K562 (cell line): ENCODE measurements around the gene LY6G6D. TPM values are rescaled to one million over a fixed set of nuclear protein-coding genes. Genes with fewer than 3 reads are reported as not detected.

Experiments used
- E2F3 ChIP-seq: fragments of 250-450 bp; sonication (Bioruptor Pico); IDR thresholded peaks from 2 replicates; pipeline ENCODE4 v1.4.0; 2020; ENCODE audit warnings: mild to moderate bottlenecking
- EWSR1 ChIP-seq: fragments of 450-650 bp; IDR thresholded peaks from 2 replicates; pipeline ENCODE4 v1.6.1; 2018; ENCODE audit warnings: borderline replicate concordance, mild to moderate bottlenecking, low read depth, moderate library complexity; ENCODE audit not compliant: partially characterized antibody
- FOXA1 ChIP-seq: fragments of 450-650 bp; IDR thresholded peaks from 2 replicates; pipeline ENCODE4 v1.6.1; 2016; ENCODE audit warnings: mild to moderate bottlenecking, borderline replicate concordance
- FOXP1 ChIP-seq: sonication (generic); formaldehyde crosslinking; IDR thresholded peaks from 2 replicates; pipeline ENCODE4 v1.8.0; 2022; ENCODE audit warnings: mild to moderate bottlenecking, missing genetic modification reagents
- KLF6 ChIP-seq: fragments of 250-450 bp; sonication (Bioruptor Pico); IDR thresholded peaks from 2 replicates; pipeline ENCODE4 v1.4.0; 2020; ENCODE audit warnings: mild to moderate bottlenecking, moderate library complexity, borderline replicate concordance
- MCM5 ChIP-seq: fragments of 450-650 bp; IDR thresholded peaks from 2 replicates; pipeline ENCODE4 v1.6.1; 2016; ENCODE audit warnings: low read depth
- NFATC3 ChIP-seq: fragments of 450-650 bp; IDR thresholded peaks from 2 replicates; pipeline ENCODE4 v1.6.1; 2017; ENCODE audit warnings: mild to moderate bottlenecking
- PHB2 ChIP-seq: fragments of 450-650 bp; IDR thresholded peaks from 2 replicates; pipeline ENCODE4 v1.6.1; 2017; ENCODE audit warnings: low read depth
- PYGO2 ChIP-seq: fragments of 450-650 bp; IDR thresholded peaks from 2 replicates; pipeline ENCODE4 v1.6.1; 2016; ENCODE audit warnings: mild to moderate bottlenecking, missing genetic modification characterization, moderate library complexity, missing compliant biosample characterization
- ZFP1 ChIP-seq: fragments of 450-650 bp; formaldehyde crosslinking; IDR thresholded peaks from 2 replicates; pipeline ENCODE4 v1.4.0; 2020; ENCODE audit warnings: mild to moderate bottlenecking, mixed read lengths
- polyA plus RNA-seq, 8 experiments: library from polyadenylated mRNA; depleted of rRNA in 4 of 8; stranded (reverse) in 5 of 8; unstranded in 3 of 8; fragments of >200 nt; fragmentation: Nextera tagmentation in 2 of 8; fragmentation: Illumina TruSeq in 1 of 8; extraction: Ambion mirVana in 2 of 8; extraction: Trizol in 1 of 8; gene quantifications; 2 replicates each; pipeline versions ENCODE4 v1.2.1 to v1.2.3, GENCODE V29; 2011 to 2014; ENCODE audit warnings: inconsistent platforms in 1 of 8, missing spikeins in 1 of 8
- total RNA-seq, 7 experiments: library from RNA; depleted of rRNA in 6 of 7; stranded (reverse); fragments of >200 nt in 6 of 7; fragmentation: Illumina TruSeq in 2 of 7; extraction: Trizol in 2 of 7; gene quantifications; 2 replicates each; pipeline versions ENCODE4 v1.2.1 to v1.2.3, GENCODE V29; 2011 to 2021; ENCODE audit warnings: low replicate concordance in 1 of 7
- TF ChIP-seq, protein P1 (sequence below): fragments of 250-450 bp; sonication (Bioruptor Pico); IDR thresholded peaks from 2 replicates; pipeline ENCODE4 v1.5.0; 2022; ENCODE audit warnings: mild to moderate bottlenecking
- TF ChIP-seq, protein P2 (sequence below): sonication (generic); formaldehyde crosslinking; IDR thresholded peaks from 2 replicates; pipeline ENCODE4 v1.9.0; 2022; ENCODE audit warnings: mild to moderate bottlenecking, missing genetic modification reagents
- TF ChIP-seq, protein P3 (sequence below): fragments of 450-650 bp; formaldehyde crosslinking; IDR thresholded peaks from 2 replicates; pipeline ENCODE4 v1.4.0; 2020; ENCODE audit warnings: mild to moderate bottlenecking, moderate library complexity
- TF ChIP-seq, protein P4 (sequence below), 2 experiments: fragments of 450-650 bp in 1 of 2; IDR thresholded peaks; 2 replicates each; pipeline ENCODE4 v1.6.1; 2011 to 2017; ENCODE audit warnings: low read depth in 2 of 2, antibody characterized with exemption in 1 of 2, borderline replicate concordance in 1 of 2, low read length in 1 of 2, mild to moderate bottlenecking in 1 of 2, mixed read lengths in 1 of 2; ENCODE audit not compliant: control insufficient read depth in 1 of 2

LY6G6D gene
- total and polyA plus RNA-seq, 9 of the 15 experiments (the other 6 are each of a cell fraction or from before 2014, with no cell fraction given) = 0.30 to 0.38 TPM; not detected in 7

DNA sequence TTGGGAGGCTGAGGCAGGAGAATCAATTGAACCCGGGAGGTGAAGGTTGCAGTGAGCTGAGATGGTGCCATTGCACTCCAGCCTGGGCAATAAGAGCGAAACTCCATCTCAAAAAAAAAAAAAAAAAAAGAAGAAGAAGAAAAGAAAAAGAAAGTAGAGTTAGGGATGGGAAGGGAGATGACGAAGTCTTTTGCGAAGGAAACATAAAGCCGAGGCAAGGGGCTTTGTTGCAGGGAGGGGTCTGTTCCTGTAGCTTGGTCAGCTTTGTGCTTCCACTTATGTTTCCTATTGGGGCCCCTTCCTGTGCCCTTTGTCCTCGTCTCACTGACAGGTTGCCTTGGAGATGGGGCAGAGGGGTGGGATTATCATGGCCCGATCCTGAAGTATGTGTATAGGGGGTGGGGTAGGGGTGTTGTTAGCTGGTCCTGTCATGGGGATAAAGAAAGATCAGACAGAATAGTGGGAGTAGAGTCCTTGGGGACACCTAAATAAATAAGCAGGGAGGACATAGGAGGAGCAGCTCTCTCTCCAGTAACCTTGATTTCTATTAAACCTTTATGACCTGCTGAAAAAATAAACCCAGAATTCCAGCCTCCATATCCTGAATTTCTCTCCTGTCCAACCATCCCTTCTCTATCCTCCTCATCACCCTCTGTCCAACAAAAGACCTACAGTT is 22.3 kb downstream of the LY6G6D start (continued):
- TF ChIP-seq EWSR1 (no peak), ZFP1 (CRISPR knock-in tag) (no peak), FOXP1 (CRISPR knock-in tag) (0 out of 2 replicates have a peak, but pooled peaks have one; percentile 52), E2F3 (CRISPR knock-in tag) (peak; percentile 54; the same call in 1 of the 2 replicates), PHB2 (peak; percentile 65), PYGO2 (tag) (peak; percentile 14; the same call in 1 of the 2 replicates), FOXA1 (no peak), MCM5 (no peak), NFATC3 (0 out of 2 replicates have a peak, but pooled peaks have one; percentile 83), KLF6 (peak; percentile 17; the same call in 1 of the 2 replicates)
- TF ChIP-seq, protein P1, sequence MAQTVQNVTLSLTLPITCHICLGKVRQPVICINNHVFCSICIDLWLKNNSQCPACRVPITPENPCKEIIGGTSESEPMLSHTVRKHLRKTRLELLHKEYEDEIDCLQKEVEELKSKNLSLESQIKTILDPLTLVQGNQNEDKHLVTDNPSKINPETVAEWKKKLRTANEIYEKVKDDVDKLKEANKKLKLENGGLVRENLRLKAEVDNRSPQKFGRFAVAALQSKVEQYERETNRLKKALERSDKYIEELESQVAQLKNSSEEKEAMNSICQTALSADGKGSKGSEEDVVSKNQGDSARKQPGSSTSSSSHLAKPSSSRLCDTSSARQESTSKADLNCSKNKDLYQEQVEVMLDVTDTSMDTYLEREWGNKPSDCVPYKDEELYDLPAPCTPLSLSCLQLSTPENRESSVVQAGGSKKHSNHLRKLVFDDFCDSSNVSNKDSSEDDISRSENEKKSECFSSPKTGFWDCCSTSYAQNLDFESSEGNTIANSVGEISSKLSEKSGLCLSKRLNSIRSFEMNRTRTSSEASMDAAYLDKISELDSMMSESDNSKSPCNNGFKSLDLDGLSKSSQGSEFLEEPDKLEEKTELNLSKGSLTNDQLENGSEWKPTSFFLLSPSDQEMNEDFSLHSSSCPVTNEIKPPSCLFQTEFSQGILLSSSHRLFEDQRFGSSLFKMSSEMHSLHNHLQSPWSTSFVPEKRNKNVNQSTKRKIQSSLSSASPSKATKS = peak; percentile 45; the same call in 1 of the 2 replicates
- TF ChIP-seq, protein P2, sequence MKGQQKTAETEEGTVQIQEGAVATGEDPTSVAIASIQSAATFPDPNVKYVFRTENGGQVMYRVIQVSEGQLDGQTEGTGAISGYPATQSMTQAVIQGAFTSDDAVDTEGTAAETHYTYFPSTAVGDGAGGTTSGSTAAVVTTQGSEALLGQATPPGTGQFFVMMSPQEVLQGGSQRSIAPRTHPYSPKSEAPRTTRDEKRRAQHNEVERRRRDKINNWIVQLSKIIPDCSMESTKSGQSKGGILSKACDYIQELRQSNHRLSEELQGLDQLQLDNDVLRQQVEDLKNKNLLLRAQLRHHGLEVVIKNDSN (CRISPR knock-in tag) = no peak
- TF ChIP-seq, protein P3, sequence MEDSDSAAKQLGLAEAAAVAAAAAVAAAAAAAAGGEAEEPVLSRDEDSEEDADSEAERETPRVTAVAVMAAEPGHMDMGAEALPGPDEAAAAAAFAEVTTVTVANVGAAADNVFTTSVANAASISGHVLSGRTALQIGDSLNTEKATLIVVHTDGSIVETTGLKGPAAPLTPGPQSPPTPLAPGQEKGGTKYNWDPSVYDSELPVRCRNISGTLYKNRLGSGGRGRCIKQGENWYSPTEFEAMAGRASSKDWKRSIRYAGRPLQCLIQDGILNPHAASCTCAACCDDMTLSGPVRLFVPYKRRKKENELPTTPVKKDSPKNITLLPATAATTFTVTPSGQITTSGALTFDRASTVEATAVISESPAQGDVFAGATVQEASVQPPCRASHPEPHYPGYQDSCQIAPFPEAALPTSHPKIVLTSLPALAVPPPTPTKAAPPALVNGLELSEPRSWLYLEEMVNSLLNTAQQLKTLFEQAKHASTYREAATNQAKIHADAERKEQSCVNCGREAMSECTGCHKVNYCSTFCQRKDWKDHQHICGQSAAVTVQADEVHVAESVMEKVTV (CRISPR knock-in tag) = peak; percentile 34; the same call in 1 of the 2 replicates
- TF ChIP-seq, protein P4, sequence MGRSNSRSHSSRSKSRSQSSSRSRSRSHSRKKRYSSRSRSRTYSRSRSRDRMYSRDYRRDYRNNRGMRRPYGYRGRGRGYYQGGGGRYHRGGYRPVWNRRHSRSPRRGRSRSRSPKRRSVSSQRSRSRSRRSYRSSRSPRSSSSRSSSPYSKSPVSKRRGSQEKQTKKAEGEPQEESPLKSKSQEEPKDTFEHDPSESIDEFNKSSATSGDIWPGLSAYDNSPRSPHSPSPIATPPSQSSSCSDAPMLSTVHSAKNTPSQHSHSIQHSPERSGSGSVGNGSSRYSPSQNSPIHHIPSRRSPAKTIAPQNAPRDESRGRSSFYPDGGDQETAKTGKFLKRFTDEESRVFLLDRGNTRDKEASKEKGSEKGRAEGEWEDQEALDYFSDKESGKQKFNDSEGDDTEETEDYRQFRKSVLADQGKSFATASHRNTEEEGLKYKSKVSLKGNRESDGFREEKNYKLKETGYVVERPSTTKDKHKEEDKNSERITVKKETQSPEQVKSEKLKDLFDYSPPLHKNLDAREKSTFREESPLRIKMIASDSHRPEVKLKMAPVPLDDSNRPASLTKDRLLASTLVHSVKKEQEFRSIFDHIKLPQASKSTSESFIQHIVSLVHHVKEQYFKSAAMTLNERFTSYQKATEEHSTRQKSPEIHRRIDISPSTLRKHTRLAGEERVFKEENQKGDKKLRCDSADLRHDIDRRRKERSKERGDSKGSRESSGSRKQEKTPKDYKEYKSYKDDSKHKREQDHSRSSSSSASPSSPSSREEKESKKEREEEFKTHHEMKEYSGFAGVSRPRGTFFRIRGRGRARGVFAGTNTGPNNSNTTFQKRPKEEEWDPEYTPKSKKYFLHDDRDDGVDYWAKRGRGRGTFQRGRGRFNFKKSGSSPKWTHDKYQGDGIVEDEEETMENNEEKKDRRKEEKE (IDR thresholded peaks at IDR 0.05; ENCODE audit: borderline replicate concordance in 1 of 2, control insufficient read depth in 1 of 2, low read depth in 2 of 2, low read length in 1 of 2) = no peak
